Epidermal melanocyte (primary cell): Measurements from ENCODE around the gene ASB5.
"Not testable (repeated sequence)": the region's sequence is repeated elsewhere in the genome, so short reads cannot be mapped to it uniquely, and the experiment has no call there.

ENCODE experiments used
- DNase-seq: peaks from one replicate; pipeline ENCODE4 v3.0.0; 2011; ENCODE audit warnings: low spot score; ENCODE audit not compliant: insufficient read length

The ASB5 gene

GRCh38 chr4:176226736-176227135 lies 42.3 kb downstream of the ASB5 start:
- DNase-seq = no peak

- DNase-seq = no peak
Observed at GRCh38 chr4:176223561-176223960, 45.5 kb downstream of the ASB5 start.

- no peak for DNase-seq
Observed at GRCh38 chr4:176222149-176222548, 46.9 kb downstream of the ASB5 start.

GRCh38 chr4:176217510-176217909 lies 51.5 kb downstream of the ASB5 start:
- DNase-seq = no peak

GRCh38 chr4:176212351-176212750 lies 56.7 kb downstream of the ASB5 start:
- DNase-seq = not testable (repeated sequence)

GRCh38 chr4:176210579-176211296 lies 58.3 kb downstream of the ASB5 start:
- no peak for DNase-seq

GRCh38 chr4:176210101-176210500 lies 58.9 kb downstream of the ASB5 start:
- no peak for DNase-seq

- DNase-seq = no peak
Observed at GRCh38 chr4:176209535-176209934, 59.5 kb downstream of the ASB5 start.

GRCh38 chr4:176207839-176208238 lies 61.2 kb downstream of the ASB5 start:
- no peak for DNase-seq

- DNase-seq = no peak
Observed at GRCh38 chr4:176205299-176205698, 63.7 kb downstream of the ASB5 start.

- no peak for DNase-seq
Observed at GRCh38 chr4:176198316-176198903, 70.6 kb downstream of the ASB5 start.

GRCh38 chr4:176195184-176195978 lies 73.6 kb downstream of the ASB5 start, which contains the start of gene SPATA4:
Gene SPATA4 (minus strand): TSS chr4:176195585. CDS start chr4:176195562, 23 bp downstream.
- DNase-seq = peak; percentile 79

- DNase-seq = no peak
Observed at GRCh38 chr4:176193938-176194337, 75.1 kb downstream of the ASB5 start.

- no peak for DNase-seq
Observed at GRCh38 chr4:176193126-176193525, 75.9 kb downstream of the ASB5 start.

- DNase-seq = no peak
Observed at GRCh38 chr4:176191974-176192373, 77.0 kb downstream of the ASB5 start.

GRCh38 chr4:176189891-176190795 lies 78.9 kb downstream of the ASB5 start:
- DNase-seq = no peak

- DNase-seq = no peak
Observed at GRCh38 chr4:176188654-176189053, 80.4 kb downstream of the ASB5 start.

GRCh38 chr4:176187624-176188023 lies 81.4 kb downstream of the ASB5 start:
- no peak for DNase-seq

- no peak for DNase-seq
Observed at GRCh38 chr4:176186671-176187395, 82.2 kb downstream of the ASB5 start.

GRCh38 chr4:176186067-176186466 lies 83.0 kb downstream of the ASB5 start:
- no peak for DNase-seq

GRCh38 chr4:176185051-176185450 lies 84.0 kb downstream of the ASB5 start:
- no peak for DNase-seq
